Neural crest cell (in vitro differentiated cells): Measurements from ENCODE around the gene CALY. TPM values are rescaled to one million over a fixed set of nuclear protein-coding genes. Genes with fewer than 3 reads are reported as not detected.
"Not testable (repeated sequence)": the region's sequence is repeated elsewhere in the genome, so short reads cannot be mapped to it uniquely, and the experiment has no call there.

Source experiments
- DNase-seq: peaks from one replicate; pipeline ENCODE4 v3.0.0; 2021; ENCODE audit warnings: low read depth, mixed read lengths, low spot score
- H3K27ac Mint-ChIP-seq: one replicate; pipeline ENCODE4 v1.8.0; 2021; ENCODE audit warnings: mild to moderate bottlenecking, mixed read lengths; ENCODE audit not compliant: unreplicated experiment
- H3K27me3 Mint-ChIP-seq: 2 replicates; pipeline ENCODE4 v1.8.0; 2021; ENCODE audit warnings: low read depth, mild to moderate bottlenecking, mixed read lengths
- H3K36me3 Mint-ChIP-seq: 2 replicates; pipeline ENCODE4 v1.8.0; 2021; ENCODE audit warnings: low read depth, mild to moderate bottlenecking, mixed read lengths
- H3K4me1 Mint-ChIP-seq: 2 replicates; pipeline ENCODE4 v1.8.0; 2021; ENCODE audit warnings: mixed read lengths
- H3K4me3 Mint-ChIP-seq: one replicate; pipeline ENCODE4 v1.8.0; 2021; ENCODE audit warnings: mild to moderate bottlenecking, mixed read lengths
- H3K9me3 Mint-ChIP-seq: 2 replicates; pipeline ENCODE4 v1.8.0; 2021; ENCODE audit warnings: mixed read lengths
- CTCF ChIP-seq: fragments of 200-600 bp; sonication (generic); conservative IDR thresholded peaks from 2 replicates; pipeline ENCODE4 v1.5.0; 2021; ENCODE audit warnings: antibody characterized with exemption, mild to moderate bottlenecking
- total RNA-seq: library from RNA; stranded (reverse); gene quantifications from 2 replicates; pipeline ENCODE4 v1.2.1, GENCODE V29; 2021

CALY gene
- total RNA-seq, 1 donor from 2014 or later, result 0.89 TPM

DNA sequence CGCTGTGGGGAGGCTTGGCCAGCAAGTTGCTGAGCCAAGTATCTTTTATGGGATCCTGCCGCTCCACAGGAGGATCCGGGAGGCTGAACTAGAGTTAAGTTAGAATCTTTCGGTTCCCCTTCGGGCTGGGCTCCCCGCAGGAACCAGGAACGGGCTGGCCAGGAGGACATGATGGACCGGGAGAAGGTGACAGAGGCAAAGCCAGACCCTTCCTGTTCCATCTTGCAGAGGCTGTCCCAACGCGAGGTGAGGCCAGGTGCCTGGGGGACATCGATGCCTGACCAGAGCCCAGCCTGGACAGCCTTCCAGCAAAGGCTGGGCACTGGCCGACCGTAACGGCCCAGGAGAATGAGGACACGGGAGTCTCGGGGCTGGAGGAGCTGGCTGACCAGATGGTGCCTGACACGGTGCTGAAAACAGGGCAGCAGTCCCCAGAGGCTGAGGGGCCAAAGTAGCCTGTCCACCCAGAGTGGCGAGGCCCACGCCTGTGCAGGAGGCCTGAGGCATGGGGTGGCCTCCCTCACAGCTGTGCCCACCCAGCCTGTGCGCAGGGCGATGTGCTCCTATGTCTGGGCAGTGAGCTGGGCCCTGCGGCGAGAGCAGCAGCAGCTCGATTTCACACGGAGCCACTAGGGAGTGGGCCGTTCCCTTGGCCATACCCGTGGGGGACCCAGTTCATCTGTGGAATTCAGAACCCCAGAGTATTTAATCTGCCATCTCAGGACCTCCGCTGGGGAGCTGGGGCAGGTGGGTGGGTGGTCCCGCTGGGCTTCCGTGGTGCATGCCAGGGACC is 40.5 kb upstream of the CALY start:
- TF ChIP-seq CTCF, result no peak
- peak overlapping the region; percentile 72 for H3K4me3 Mint-ChIP-seq
- no peaks in the 10 kb centered on the region for H3K9me3 Mint-ChIP-seq
- DNase-seq, result no peak
- H3K27ac Mint-ChIP-seq, result no peak overlapping the region
- peaks cover 31% of the 10 kb centered on the region for H3K4me1 Mint-ChIP-seq
- peaks cover 4% of the 10 kb centered on the region for H3K27me3 Mint-ChIP-seq
- H3K36me3 Mint-ChIP-seq, result no peaks in the 10 kb centered on the region

GRCh38 chr10:133376183-133376582 is 39.5 kb upstream of the CALY start:
- not testable (repeated sequence) for H3K27me3 Mint-ChIP-seq, H3K27ac Mint-ChIP-seq, H3K36me3 Mint-ChIP-seq, DNase-seq, H3K9me3 Mint-ChIP-seq
- Mint-ChIP-seq H3K4me1 (peaks cover 28% of the 10 kb centered on the region), H3K4me3 (peak overlapping the region; percentile 78)

DNA sequence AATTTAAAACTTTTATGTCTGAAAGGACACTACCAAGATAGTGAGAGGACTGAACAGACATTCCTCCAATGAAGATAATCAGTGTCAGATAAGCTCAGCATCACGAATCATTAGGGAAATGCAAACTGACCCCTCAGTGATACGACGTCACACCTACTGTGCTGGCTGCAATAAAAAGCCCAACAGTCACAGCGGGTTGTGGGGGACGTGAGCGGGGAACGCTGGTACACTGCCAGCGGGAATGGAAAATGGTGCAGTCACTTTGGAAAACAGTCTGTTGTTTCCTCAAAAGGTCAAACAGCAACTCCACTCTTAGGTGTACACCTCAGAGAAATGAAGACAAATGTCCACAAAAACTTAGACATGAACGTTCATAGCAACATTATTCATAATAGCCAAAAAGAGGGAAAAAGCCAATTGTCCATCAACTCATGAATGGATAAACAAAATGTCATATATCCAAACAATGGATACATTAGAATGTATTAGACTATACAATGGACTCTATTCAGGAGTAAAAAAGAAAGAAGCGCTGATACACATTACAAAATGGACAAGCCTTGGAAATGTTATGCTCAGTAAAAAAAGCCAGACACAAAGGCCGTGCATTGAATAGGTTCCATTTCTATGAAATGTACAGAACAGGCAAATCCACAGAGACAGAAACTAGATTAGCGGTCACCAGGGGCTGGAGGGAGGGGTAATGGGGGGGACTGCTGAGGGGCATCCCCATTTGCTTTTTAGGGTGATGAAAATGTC is 38.8 kb upstream of the CALY start:
- TF ChIP-seq CTCF, result no peak
- H3K27me3 Mint-ChIP-seq, result peaks cover 4% of the 10 kb centered on the region
- no peak for DNase-seq
- peaks cover 28% of the 10 kb centered on the region for H3K4me1 Mint-ChIP-seq
- H3K36me3 Mint-ChIP-seq, result no peaks in the 10 kb centered on the region
- no peak overlapping the region for H3K27ac Mint-ChIP-seq
- no peaks in the 10 kb centered on the region for H3K9me3 Mint-ChIP-seq
- H3K4me3 Mint-ChIP-seq, result peak overlapping the region; percentile 64

- Mint-ChIP-seq H3K4me1 (peaks cover 28% of the 10 kb centered on the region), H3K27me3 (peaks cover 4% of the 10 kb centered on the region), H3K9me3 (no peaks in the 10 kb centered on the region), H3K36me3 (no peaks in the 10 kb centered on the region), H3K4me3 (peak within 1 kb of the TSS; percentile 93), H3K27ac (peak within 1 kb of the TSS; percentile 62)
- TF ChIP-seq CTCF, result no peak
- peak; percentile 95 for DNase-seq
Observed at GRCh38 chr10:133373174-133374090, 36.7 kb upstream of the CALY start, which contains the start of gene ECHS1. ECHS1 (minus strand) TSS chr10:133373354; CDS start chr10:133373333, 21 bp downstream.

- no peak for DNase-seq
- peak overlapping the region; percentile 88 for H3K4me3 Mint-ChIP-seq
- peaks cover 4% of the 10 kb centered on the region for H3K27me3 Mint-ChIP-seq
- peaks cover 4% of the 10 kb centered on the region for H3K36me3 Mint-ChIP-seq
- H3K4me1 Mint-ChIP-seq, result peaks cover 28% of the 10 kb centered on the region
- H3K27ac Mint-ChIP-seq, result no peak overlapping the region
- no peaks in the 10 kb centered on the region for H3K9me3 Mint-ChIP-seq
- no peak for TF ChIP-seq CTCF
Observed at GRCh38 chr10:133372507-133372906, 35.8 kb upstream of the CALY start.
